K562 (cell line): Measurements from ENCODE around the gene MATK. TPM values are rescaled to one million over a fixed set of nuclear protein-coding genes. Genes with fewer than 3 reads are reported as not detected.

Experiments used
- ARID1B ChIP-seq: fragments of 450-650 bp; IDR thresholded peaks from 2 replicates; pipeline ENCODE4 v1.6.1; 2016; ENCODE audit warnings: antibody characterized with exemption, mild to moderate bottlenecking, inconsistent platforms
- ATF1 ChIP-seq, 2 experiments: fragments of 450-650 bp in 1 of 2; IDR thresholded peaks; 2 replicates each; pipeline ENCODE4 v1.6.1; 2016; ENCODE audit warnings: missing compliant biosample characterization in 1 of 2, missing genetic modification characterization in 1 of 2
- ATF7 ChIP-seq: fragments of 450-650 bp; IDR thresholded peaks from 2 replicates; pipeline ENCODE4 v1.7.1; 2014; ENCODE audit warnings: mild to moderate bottlenecking, moderate library complexity
- CBFA2T3 ChIP-seq: fragments of 450-650 bp; IDR thresholded peaks from 2 replicates; pipeline ENCODE4 v1.6.1; 2017
- CHD2 ChIP-seq: IDR thresholded peaks from 2 replicates; pipeline ENCODE4 v1.6.1; 2011; ENCODE audit warnings: low read depth, low read length
- CREBBP ChIP-seq: IDR thresholded peaks from one replicate; pipeline ENCODE4 v1.6.1; 2012; ENCODE audit warnings: low read depth, mild to moderate bottlenecking, control low read depth, inconsistent platforms, low read length
- EP300 ChIP-seq: IDR thresholded peaks from 2 replicates; pipeline ENCODE4 v1.6.1; 2012; ENCODE audit warnings: low read length, improper control_type of control experiment
- GABPB1 ChIP-seq: sonication (generic); formaldehyde crosslinking; IDR thresholded peaks from 2 replicates; pipeline ENCODE4 v1.8.0; 2022; ENCODE audit warnings: mild to moderate bottlenecking, missing genetic modification reagents
- HDAC3 ChIP-seq: fragments of 450-650 bp; IDR thresholded peaks from 2 replicates; pipeline ENCODE4 v1.6.1; 2018; ENCODE audit warnings: borderline replicate concordance, mild to moderate bottlenecking, moderate library complexity; ENCODE audit not compliant: partially characterized antibody
- HSF4 ChIP-seq: fragments of 250-450 bp; sonication (Bioruptor Pico); IDR thresholded peaks from 2 replicates; pipeline ENCODE4 v2.1.2; 2022; ENCODE audit warnings: mild to moderate bottlenecking, moderate library complexity, borderline replicate concordance
- KAT8 ChIP-seq: fragments of 450-650 bp; IDR thresholded peaks from 2 replicates; pipeline ENCODE4 v1.6.1; 2016; ENCODE audit warnings: low read depth, mild to moderate bottlenecking
- KDM2B ChIP-seq: fragments of 250-450 bp; sonication (Bioruptor Pico); IDR thresholded peaks from 2 replicates; pipeline ENCODE4 v1.8.0; 2021; ENCODE audit warnings: mild to moderate bottlenecking, moderate library complexity
- MCM7 ChIP-seq, 2 experiments: fragments of 450-650 bp; IDR thresholded peaks; 2 replicates each; pipeline ENCODE4 v1.6.1; 2016 to 2018
- MIER1 ChIP-seq: fragments of 450-650 bp; IDR thresholded peaks from 2 replicates; pipeline ENCODE4 v1.6.1; 2016; ENCODE audit warnings: antibody characterized with exemption, mild to moderate bottlenecking, low read depth
- MYBL2 ChIP-seq, 2 experiments: fragments of 450-650 bp in 1 of 2; sonication (generic) in 1 of 2; formaldehyde crosslinking in 1 of 2; IDR thresholded peaks; 2 replicates each; pipeline versions ENCODE4 v1.6.1 to v1.8.1; 2017 to 2022; ENCODE audit warnings: borderline replicate concordance in 1 of 2, inconsistent platforms in 1 of 2, low read depth in 1 of 2, mild to moderate bottlenecking in 1 of 2, missing genetic modification reagents in 1 of 2, moderate library complexity in 1 of 2
- POLR2AphosphoS2 ChIP-seq: IDR thresholded peaks from 2 replicates; pipeline ENCODE4 v1.6.1; 2012; ENCODE audit warnings: low read length, improper control_type of control experiment
- RFX7 ChIP-seq: fragments of 250-450 bp; sonication (Bioruptor Pico); IDR thresholded peaks from 2 replicates; pipeline ENCODE4 v1.5.1; 2021; ENCODE audit warnings: mild to moderate bottlenecking
- SIX5 ChIP-seq, 2 experiments: IDR thresholded peaks; 2 replicates each; pipeline ENCODE4 v1.6.1; 2011; ENCODE audit warnings: low read length in 2 of 2, borderline replicate concordance in 1 of 2, low read depth in 1 of 2, mild to moderate bottlenecking in 1 of 2, moderate library complexity in 1 of 2; ENCODE audit not compliant: insufficient read depth in 1 of 2
- SLC30A9 ChIP-seq: fragments of 250-450 bp; sonication (Bioruptor Pico); IDR thresholded peaks from 2 replicates; pipeline ENCODE4 v1.8.0; 2022; ENCODE audit warnings: mild to moderate bottlenecking, moderate library complexity
- SMARCE1 ChIP-seq: fragments of 450-650 bp; IDR thresholded peaks from 2 replicates; pipeline ENCODE4 v1.7.1; 2016; ENCODE audit warnings: mild to moderate bottlenecking
- SNRNP70 ChIP-seq: fragments of 200-400 bp; formaldehyde crosslinking; optimal IDR thresholded peaks from 2 replicates; pipeline ENCODE3; 2017; ENCODE audit warnings: low read depth, low read length
- SP2 ChIP-seq: IDR thresholded peaks from 2 replicates; pipeline ENCODE4 v1.6.1; 2011; ENCODE audit warnings: mild to moderate bottlenecking, low read depth, low read length, moderate library complexity; ENCODE audit not compliant: poor library complexity, severe bottlenecking; ENCODE audit errors: extremely low read depth
- SREBF2 ChIP-seq: sonication (generic); formaldehyde crosslinking; IDR thresholded peaks from 2 replicates; pipeline ENCODE4 v1.4.0; 2020; ENCODE audit warnings: mild to moderate bottlenecking, missing genetic modification reagents
- SRSF1 ChIP-seq: fragments of 200-400 bp; formaldehyde crosslinking; IDR thresholded peaks from 2 replicates; pipeline ENCODE4 v1.6.1; 2017; ENCODE audit warnings: mild to moderate bottlenecking, low read depth, low read length, moderate library complexity
- ZEB2 ChIP-seq: fragments of 450-650 bp; IDR thresholded peaks from 2 replicates; pipeline ENCODE4 v1.6.1; 2016
- ZFP36 ChIP-seq: fragments of 150-350 bp; IDR thresholded peaks from 2 replicates; pipeline ENCODE4 v1.6.1; 2018; ENCODE audit warnings: low read length, low read depth; ENCODE audit not compliant: partially characterized antibody
- ZNF224 ChIP-seq: sonication (generic); formaldehyde crosslinking; IDR thresholded peaks from 2 replicates; pipeline ENCODE4 v1.8.0; 2022; ENCODE audit warnings: mild to moderate bottlenecking, missing genetic modification reagents
- polyA plus RNA-seq, 8 experiments: library from polyadenylated mRNA; depleted of rRNA in 4 of 8; stranded (reverse) in 5 of 8; unstranded in 3 of 8; fragments of >200 nt; fragmentation: Nextera tagmentation in 2 of 8; fragmentation: Illumina TruSeq in 1 of 8; extraction: Ambion mirVana in 2 of 8; extraction: Trizol in 1 of 8; gene quantifications; 2 replicates each; pipeline versions ENCODE4 v1.2.1 to v1.2.3, GENCODE V29; 2011 to 2014; ENCODE audit warnings: inconsistent platforms in 1 of 8, missing spikeins in 1 of 8
- total RNA-seq, 7 experiments: library from RNA; depleted of rRNA in 6 of 7; stranded (reverse); fragments of >200 nt in 6 of 7; fragmentation: Illumina TruSeq in 2 of 7; extraction: Trizol in 2 of 7; gene quantifications; 2 replicates each; pipeline versions ENCODE4 v1.2.1 to v1.2.3, GENCODE V29; 2011 to 2021; ENCODE audit warnings: low replicate concordance in 1 of 7
- TF ChIP-seq, protein P1 (sequence below), 3 experiments: fragments of 200-800 bp in 1 of 3; fragments of 250-450 bp in 1 of 3; fragments of 450-650 bp in 1 of 3; sonication (Bioruptor Pico) in 1 of 3; sonication (Bioruptor generic) in 1 of 3; formaldehyde crosslinking in 1 of 3; IDR thresholded peaks; 2 replicates each; pipeline versions ENCODE4 v1.6.1 to v1.8.0; 2016 to 2022; ENCODE audit warnings: mild to moderate bottlenecking in 2 of 3, missing genetic modification characterization in 2 of 3, missing compliant biosample characterization in 1 of 3, moderate library complexity in 1 of 3

Gene MATK
- total and polyA plus RNA-seq, 9 of the 15 experiments (the other 6 are each of a cell fraction or from before 2014, with no cell fraction given), result 0.08 to 41.5 (median 21.4) TPM

DNA sequence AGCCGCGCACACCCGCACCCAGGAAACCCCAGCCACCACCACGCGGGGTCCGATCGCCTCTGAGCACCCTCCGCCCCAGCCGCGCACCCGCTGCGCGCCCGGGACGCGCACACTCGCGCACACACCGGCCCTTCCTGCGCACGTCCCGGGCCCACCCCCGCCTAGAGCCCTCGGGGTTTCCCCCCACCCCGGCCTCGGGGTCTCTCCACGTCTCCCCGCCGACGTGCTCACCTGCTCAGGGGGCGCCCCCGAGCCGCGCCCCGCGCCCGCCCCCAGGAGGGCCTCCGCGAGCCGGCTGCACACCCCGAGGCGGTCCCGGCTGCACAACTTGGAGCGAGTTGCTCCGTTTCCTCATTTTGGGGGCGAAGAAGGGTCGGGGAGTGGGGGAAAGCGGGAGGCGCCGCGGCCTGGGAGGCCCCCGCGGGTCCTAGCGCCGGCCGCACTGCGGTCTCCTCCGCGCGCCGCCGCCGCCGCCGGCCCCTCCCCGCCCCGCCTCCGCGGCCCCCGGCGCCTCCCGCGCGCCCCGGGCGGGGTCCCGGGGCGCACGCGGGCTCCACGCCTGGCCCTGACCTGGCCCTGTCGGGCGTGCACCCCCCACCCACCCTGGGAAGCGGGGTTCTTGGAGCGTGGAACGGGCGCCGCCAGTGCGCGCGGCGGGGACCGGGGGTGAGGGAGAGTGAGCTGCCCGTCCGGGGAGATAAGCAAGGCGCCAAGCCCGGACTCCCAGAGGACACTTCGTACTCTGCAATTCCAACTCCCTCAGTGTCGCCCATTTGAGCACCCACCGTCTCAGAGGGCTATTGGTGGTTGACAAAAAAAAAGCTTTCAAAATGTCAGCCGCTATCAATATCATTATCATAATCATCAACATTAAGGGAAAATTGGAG is at the start of gene MATK (continued):
- no peak for TF ChIP-seq KDM2B (CRISPR knock-in tag)
- peak; percentile 74 for TF ChIP-seq ZFP36
- TF ChIP-seq SMARCE1, result no peak
- no peak for TF ChIP-seq EP300
- no peak for TF ChIP-seq ZNF224 (CRISPR knock-in tag)
- no peak for TF ChIP-seq MCM7 (IDR thresholded peaks at IDR 0.05)
- TF ChIP-seq KAT8, result no peak
- TF ChIP-seq POLR2AphosphoS2, result no peak
- TF ChIP-seq GABPB1 (CRISPR knock-in tag), result no peak
- TF ChIP-seq CREBBP, result no peak
- no peak for TF ChIP-seq HSF4
- TF ChIP-seq SLC30A9 (CRISPR knock-in tag), result no peak
- TF ChIP-seq MIER1, result no peak
- TF ChIP-seq SP2, result no peak
- no peak for TF ChIP-seq SRSF1
- TF ChIP-seq SNRNP70, result no peak
- no peak for TF ChIP-seq ARID1B
- TF ChIP-seq ZEB2, result no peak
- TF ChIP-seq MYBL2 (IDR thresholded peaks at IDR 0.05; ENCODE audit: low read depth), result no peak
- no peak for TF ChIP-seq MYBL2 (CRISPR knock-in tag; IDR thresholded peaks at IDR 0.05; ENCODE audit: borderline replicate concordance)
- no peak for TF ChIP-seq SIX5 (IDR thresholded peaks at IDR 0.05; ENCODE audit: borderline replicate concordance in 1 of 2, insufficient read depth in 1 of 2, low read depth in 1 of 2, low read length in 2 of 2)
- no peak for TF ChIP-seq CHD2
- no peak for TF ChIP-seq CBFA2T3
- TF ChIP-seq, protein P1, sequence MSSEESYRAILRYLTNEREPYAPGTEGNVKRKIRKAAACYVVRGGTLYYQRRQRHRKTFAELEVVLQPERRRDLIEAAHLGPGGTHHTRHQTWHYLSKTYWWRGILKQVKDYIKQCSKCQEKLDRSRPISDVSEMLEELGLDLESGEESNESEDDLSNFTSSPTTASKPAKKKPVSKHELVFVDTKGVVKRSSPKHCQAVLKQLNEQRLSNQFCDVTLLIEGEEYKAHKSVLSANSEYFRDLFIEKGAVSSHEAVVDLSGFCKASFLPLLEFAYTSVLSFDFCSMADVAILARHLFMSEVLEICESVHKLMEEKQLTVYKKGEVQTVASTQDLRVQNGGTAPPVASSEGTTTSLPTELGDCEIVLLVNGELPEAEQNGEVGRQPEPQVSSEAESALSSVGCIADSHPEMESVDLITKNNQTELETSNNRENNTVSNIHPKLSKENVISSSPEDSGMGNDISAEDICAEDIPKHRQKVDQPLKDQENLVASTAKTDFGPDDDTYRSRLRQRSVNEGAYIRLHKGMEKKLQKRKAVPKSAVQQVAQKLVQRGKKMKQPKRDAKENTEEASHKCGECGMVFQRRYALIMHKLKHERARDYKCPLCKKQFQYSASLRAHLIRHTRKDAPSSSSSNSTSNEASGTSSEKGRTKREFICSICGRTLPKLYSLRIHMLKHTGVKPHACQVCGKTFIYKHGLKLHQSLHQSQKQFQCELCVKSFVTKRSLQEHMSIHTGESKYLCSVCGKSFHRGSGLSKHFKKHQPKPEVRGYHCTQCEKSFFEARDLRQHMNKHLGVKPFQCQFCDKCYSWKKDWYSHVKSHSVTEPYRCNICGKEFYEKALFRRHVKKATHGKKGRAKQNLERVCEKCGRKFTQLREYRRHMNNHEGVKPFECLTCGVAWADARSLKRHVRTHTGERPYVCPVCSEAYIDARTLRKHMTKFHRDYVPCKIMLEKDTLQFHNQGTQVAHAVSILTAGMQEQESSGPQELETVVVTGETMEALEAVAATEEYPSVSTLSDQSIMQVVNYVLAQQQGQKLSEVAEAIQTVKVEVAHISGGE (CRISPR knock-in tag; IDR thresholded peaks at IDR 0.05), result no peak
- TF ChIP-seq HDAC3, result no peak
- no peak for TF ChIP-seq ATF1 (CRISPR knock-in tag; IDR thresholded peaks at IDR 0.05)
- TF ChIP-seq ATF1 (tag; IDR thresholded peaks at IDR 0.05), result no peak
- no peak for TF ChIP-seq RFX7 (CRISPR knock-in tag)
- no peak for TF ChIP-seq SREBF2 (CRISPR knock-in tag)
- TF ChIP-seq ATF7, result no peak
